ENCODE data around the gene ZBTB11.

- TF ChIP-seq EZH2phosphoT487 (IDR thresholded peaks at IDR 0.05; ENCODE audit: insufficient read depth, low read depth) (no peak), EZH2 (IDR thresholded peaks at IDR 0.05; ENCODE audit: insufficient read depth, poor library complexity, severe bottlenecking) (no peak)
These were observed 32.2 kb upstream of the ZBTB11 start for GRCh38 chr3:101709126-101709525.
